ENCODE data around the gene FHIT. TPM values are rescaled to one million over a fixed set of nuclear protein-coding genes. Genes with fewer than 3 reads are reported as not detected.

FHIT gene
- total RNA-seq, 4 donors from 2014 or later = 0.72 to 5.2 (median 2.1) TPM

DNA sequence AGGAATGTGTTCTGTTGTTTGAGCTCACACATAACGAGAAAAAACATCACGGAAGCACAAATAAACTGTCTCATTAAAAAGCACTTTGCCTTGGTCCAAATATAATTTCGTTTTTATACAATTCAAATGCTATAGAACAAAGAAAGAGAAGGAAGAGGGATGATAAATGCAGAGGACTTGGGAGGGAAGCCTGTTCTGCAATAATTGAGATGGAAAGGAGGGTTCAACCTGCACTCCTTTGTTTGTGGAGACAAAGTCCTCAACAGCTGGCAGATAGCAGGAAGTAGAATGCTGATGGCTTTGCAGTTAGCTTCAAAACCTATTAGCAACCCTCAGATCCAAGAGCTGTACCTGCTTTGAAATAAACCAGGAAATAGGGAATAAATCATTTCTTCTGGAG is 1010.8 kb downstream of the FHIT start:
- TF ChIP-seq, protein P1, sequence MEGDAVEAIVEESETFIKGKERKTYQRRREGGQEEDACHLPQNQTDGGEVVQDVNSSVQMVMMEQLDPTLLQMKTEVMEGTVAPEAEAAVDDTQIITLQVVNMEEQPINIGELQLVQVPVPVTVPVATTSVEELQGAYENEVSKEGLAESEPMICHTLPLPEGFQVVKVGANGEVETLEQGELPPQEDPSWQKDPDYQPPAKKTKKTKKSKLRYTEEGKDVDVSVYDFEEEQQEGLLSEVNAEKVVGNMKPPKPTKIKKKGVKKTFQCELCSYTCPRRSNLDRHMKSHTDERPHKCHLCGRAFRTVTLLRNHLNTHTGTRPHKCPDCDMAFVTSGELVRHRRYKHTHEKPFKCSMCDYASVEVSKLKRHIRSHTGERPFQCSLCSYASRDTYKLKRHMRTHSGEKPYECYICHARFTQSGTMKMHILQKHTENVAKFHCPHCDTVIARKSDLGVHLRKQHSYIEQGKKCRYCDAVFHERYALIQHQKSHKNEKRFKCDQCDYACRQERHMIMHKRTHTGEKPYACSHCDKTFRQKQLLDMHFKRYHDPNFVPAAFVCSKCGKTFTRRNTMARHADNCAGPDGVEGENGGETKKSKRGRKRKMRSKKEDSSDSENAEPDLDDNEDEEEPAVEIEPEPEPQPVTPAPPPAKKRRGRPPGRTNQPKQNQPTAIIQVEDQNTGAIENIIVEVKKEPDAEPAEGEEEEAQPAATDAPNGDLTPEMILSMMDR (IDR thresholded peaks at IDR 0.05 in 4 of 5, conservative IDR thresholded peaks at IDR 0.05 in 1 of 5) = no peak
- TF ChIP-seq POLR2A (IDR thresholded peaks at IDR 0.05) = no peak
- no peaks in the 10 kb centered on the region for H3K27me3 ChIP-seq
- H3K4me1 ChIP-seq = no peaks in the 10 kb centered on the region
- no peak overlapping the region for H3K27ac ChIP-seq
- no peaks in the 10 kb centered on the region for H3K9me3 ChIP-seq
- ATAC-seq (no peak), DNase-seq (no peak)
- in situ Hi-C loops (cut with MboI; ENCODE audit: low sequenced_read_pairs in 4 of 4) = no loop called here
- intact Hi-C loops (cut with DNase I; ENCODE audit: low total_unique reads) = no loop called here
- no peak overlapping the region for H3K4me3 ChIP-seq
- no peaks in the 10 kb centered on the region for H3K36me3 ChIP-seq

DNA sequence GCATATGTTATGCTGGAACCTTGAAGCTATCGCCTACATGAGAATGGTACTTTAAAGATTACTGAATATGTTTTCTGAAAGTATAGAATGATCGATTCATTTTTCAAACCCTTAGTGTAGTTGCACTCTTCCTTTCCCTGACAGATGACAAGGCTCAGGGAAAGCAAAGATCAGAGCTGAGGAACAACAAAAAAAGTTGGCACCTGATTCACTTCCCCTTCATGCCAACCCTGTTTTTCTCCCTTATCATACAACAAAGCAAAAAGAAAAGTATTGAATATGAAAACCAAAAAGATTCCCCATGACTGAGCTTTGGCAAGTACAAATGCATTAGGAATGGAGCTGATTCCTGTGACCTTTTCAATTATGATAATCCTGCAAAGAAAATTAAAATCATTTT is 1012.7 kb downstream of the FHIT start:
- TF ChIP-seq, protein P1 (IDR thresholded peaks at IDR 0.05 in 4 of 5, conservative IDR thresholded peaks at IDR 0.05 in 1 of 5) = no peak
- no peak for TF ChIP-seq POLR2A (IDR thresholded peaks at IDR 0.05)
- no peaks in the 10 kb centered on the region for H3K4me1 ChIP-seq
- H3K36me3 ChIP-seq = no peaks in the 10 kb centered on the region
- H3K4me3 ChIP-seq = no peak overlapping the region
- no peaks in the 10 kb centered on the region for H3K27me3 ChIP-seq
- in situ Hi-C loops (cut with MboI; ENCODE audit: low sequenced_read_pairs in 4 of 4) (no loop called here), intact Hi-C loops (cut with DNase I; ENCODE audit: low total_unique reads) (no loop called here)
- no peak for ATAC-seq
- no peaks in the 10 kb centered on the region for H3K9me3 ChIP-seq
- DNase-seq = no peak
- no peak overlapping the region for H3K27ac ChIP-seq

DNA sequence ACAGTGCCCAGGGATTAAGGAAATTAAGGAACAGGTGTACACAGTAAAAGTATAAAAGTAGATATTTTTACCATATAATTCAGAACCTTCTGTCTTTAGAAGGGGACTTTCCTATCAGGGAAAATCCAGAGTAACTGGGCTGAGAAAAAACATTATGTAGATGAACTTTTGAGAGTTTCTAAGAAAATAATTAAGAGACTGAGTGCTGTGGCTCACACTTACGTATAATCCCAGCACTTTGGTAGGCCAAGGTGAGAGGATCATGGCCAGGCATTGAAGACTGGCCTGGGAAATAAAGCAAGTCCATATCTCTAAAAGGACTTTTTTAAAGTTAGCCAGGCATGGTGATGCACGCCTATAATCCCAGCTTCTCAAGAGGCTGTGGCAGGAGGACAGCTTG is 1021.8 kb downstream of the FHIT start:
- intact Hi-C loops (cut with DNase I; ENCODE audit: low total_unique reads) (no loop called here), in situ Hi-C loops (cut with MboI; ENCODE audit: low sequenced_read_pairs in 4 of 4) (no loop called here)
- no peak for DNase-seq
- Histone ChIP-seq H3K4me1 (no peaks in the 10 kb centered on the region), H3K27me3 (no peaks in the 10 kb centered on the region), H3K36me3 (no peaks in the 10 kb centered on the region), H3K4me3 (no peak overlapping the region), H3K9me3 (no peaks in the 10 kb centered on the region), H3K27ac (no peak overlapping the region)
- no peak for TF ChIP-seq POLR2A (IDR thresholded peaks at IDR 0.05)
- TF ChIP-seq, protein P1 (IDR thresholded peaks at IDR 0.05 in 4 of 5, conservative IDR thresholded peaks at IDR 0.05 in 1 of 5) = no peak
- no peak for ATAC-seq

DNA sequence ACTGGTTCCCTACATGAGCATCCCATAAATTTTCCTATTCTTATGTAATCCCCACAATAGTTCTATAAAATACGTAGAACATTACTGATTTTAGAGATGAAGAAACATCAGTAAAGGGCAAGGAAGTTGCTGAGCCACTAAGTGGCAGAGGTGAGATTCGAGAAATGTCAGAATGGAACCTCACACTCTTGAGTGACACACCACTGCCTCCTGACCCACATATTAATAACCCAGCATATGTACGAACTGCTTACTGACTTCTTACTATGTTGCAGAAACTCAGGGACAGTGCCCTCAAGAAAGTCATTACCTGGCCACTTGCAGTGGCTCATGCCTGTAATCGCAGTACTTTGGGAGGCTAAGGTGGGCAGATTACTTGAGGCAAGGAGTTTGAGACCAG is 1022.4 kb downstream of the FHIT start:
- DNase-seq (no peak), ATAC-seq (no peak)
- no peaks in the 10 kb centered on the region for H3K9me3 ChIP-seq
- H3K27me3 ChIP-seq = no peaks in the 10 kb centered on the region
- no peaks in the 10 kb centered on the region for H3K4me1 ChIP-seq
- H3K36me3 ChIP-seq = no peaks in the 10 kb centered on the region
- in situ Hi-C loops (cut with MboI; ENCODE audit: low sequenced_read_pairs in 4 of 4) = no loop called here
- no peak for TF ChIP-seq POLR2A (IDR thresholded peaks at IDR 0.05)
- intact Hi-C loops (cut with DNase I; ENCODE audit: low total_unique reads) = no loop called here
- H3K4me3 ChIP-seq = no peak overlapping the region
- H3K27ac ChIP-seq = no peak overlapping the region

DNA sequence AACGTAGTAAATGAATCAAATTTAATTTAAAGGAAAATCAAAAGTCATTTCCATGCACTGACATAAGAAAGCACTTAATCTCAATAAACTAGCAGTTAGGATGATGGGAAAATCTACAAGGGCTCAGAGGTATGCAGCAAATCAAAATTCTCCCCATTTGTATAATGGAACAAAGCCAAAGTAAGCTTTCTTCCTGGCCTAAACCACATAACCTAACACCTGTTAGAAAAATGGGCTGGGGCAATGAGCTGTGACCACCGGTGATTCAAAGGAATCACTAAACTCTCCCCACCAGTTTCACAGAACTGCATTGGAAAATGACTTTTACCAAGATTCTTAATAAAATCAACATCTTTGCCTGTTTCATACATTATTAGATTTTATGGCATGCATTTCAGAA is 1024.3 kb downstream of the FHIT start:
- Histone ChIP-seq H3K4me3 (no peak overlapping the region), H3K27me3 (no peaks in the 10 kb centered on the region), H3K4me1 (no peaks in the 10 kb centered on the region), H3K27ac (no peak overlapping the region), H3K9me3 (no peaks in the 10 kb centered on the region), H3K36me3 (no peaks in the 10 kb centered on the region)
- intact Hi-C loops (cut with DNase I; ENCODE audit: low total_unique reads) (no loop called here), in situ Hi-C loops (cut with MboI; ENCODE audit: low sequenced_read_pairs in 4 of 4) (no loop called here)
- TF ChIP-seq, protein P1 (IDR thresholded peaks at IDR 0.05 in 4 of 5, conservative IDR thresholded peaks at IDR 0.05 in 1 of 5) = no peak
- TF ChIP-seq POLR2A (IDR thresholded peaks at IDR 0.05) = no peak
- DNase-seq (no peak), ATAC-seq (no peak)
